Left lung (tissue), 10 donors: ENCODE measurements around the gene AIDA. TPM values are rescaled to one million over a fixed set of nuclear protein-coding genes. Genes with fewer than 3 reads are reported as not detected.

Source experiments
- ATAC-seq: fragments of 200-7000 bp; cut with Tn5 transposase; one replicate; pipeline ENCODE4 v1.9.1; 2020; ENCODE audit warnings: moderate library complexity
- DNase-seq, 4 donors: peaks; one replicate each; pipeline ENCODE4 v3.0.0-alpha.2; 2013 to 2020
- H3K27ac ChIP-seq, 2 donors: fragments of 200-600 bp; sonication (generic) in 1 of 2; one replicate each; pipeline versions ENCODE4 v1.5.0 to v1.8.0; 2020 to 2021
- H3K27me3 ChIP-seq, 2 donors: fragments of 200-600 bp; sonication (generic) in 1 of 2; one replicate each; pipeline versions ENCODE4 v1.5.0 to v1.8.0; 2020 to 2021
- H3K36me3 ChIP-seq, 2 donors: fragments of 200-600 bp; sonication (generic) in 1 of 2; one replicate each; pipeline versions ENCODE4 v1.5.0 to v1.8.0; 2020 to 2021
- H3K4me1 ChIP-seq, 2 donors: fragments of 200-600 bp; one replicate each; pipeline ENCODE4 v1.8.0; 2021
- H3K4me3 ChIP-seq, 2 donors: fragments of 200-600 bp; sonication (generic) in 1 of 2; one replicate each; pipeline versions ENCODE4 v1.5.0 to v1.8.0; 2020 to 2021; ENCODE audit warnings: mild to moderate bottlenecking in 1 of 2
- H3K9me3 ChIP-seq, 2 donors: fragments of 200-600 bp; sonication (generic) in 1 of 2; one replicate each; pipeline versions ENCODE4 v1.5.0 to v1.8.0; 2020 to 2021
- intact Hi-C, 2 donors: fragments of 100-400 bp; cut with DNase I; formaldehyde crosslinking; loops; one replicate each; pipeline versions ENCODE4 v1.11.2 to v1.14.2; 2022
- polyA plus RNA-seq, 6 donors: library from polyadenylated mRNA; unstranded; fragments of 120-200 nt; gene quantifications; one replicate each; pipeline ENCODE4 v1.2.1, GENCODE V29; 2013; ENCODE audit not compliant: insufficient read length in 6 of 6
- total RNA-seq, 2 donors: library from RNA; stranded (reverse); fragmentation: NEBNext Ultra II Directional; extraction: Animal tissue kit (Norgen Biotek cat#: 25700); gene quantifications; one replicate each; pipeline ENCODE4 v1.2.1, GENCODE V29; 2021
- TF ChIP-seq, protein P1 (sequence below), 2 donors: fragments of 200-600 bp; sonication (generic) in 1 of 2; IDR thresholded peaks; one replicate each; pipeline versions ENCODE4 v1.5.0 to v1.8.0; 2021; ENCODE audit warnings: antibody characterized with exemption in 2 of 2
- donor health status: DM: no; HTN: yes; CAD: no.
- donor health status: DM: no; HTN: no; CAD: no.

AIDA gene
- total and polyA plus RNA-seq, 8 donors: 71.8 to 96.7 (median 88.3) TPM

DNA sequence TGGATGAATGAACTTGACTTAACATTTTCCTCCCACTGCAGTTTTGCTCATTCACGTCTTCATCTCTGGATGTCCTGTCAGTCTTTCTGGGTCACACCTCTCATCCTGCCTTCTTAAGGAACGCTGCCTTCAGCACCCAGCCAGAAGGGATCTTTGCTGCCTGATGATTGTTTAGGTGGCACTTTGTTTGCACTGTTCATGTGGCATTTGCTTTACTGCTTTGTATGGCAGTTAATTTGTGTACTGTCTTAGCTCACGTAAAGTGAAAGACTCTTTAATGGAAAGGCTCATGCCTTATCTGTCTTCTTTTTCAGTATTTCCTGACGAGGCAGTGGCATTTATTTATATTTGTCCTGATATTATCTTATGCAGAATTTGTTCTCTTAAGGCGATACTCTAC, 89.5 kb downstream of the AIDA start:
- Histone ChIP-seq H3K4me3 (no peak overlapping the region), H3K27me3 (no peaks in the 10 kb centered on the region), H3K4me1 (peaks cover 0 to 10% of the 10 kb centered on the region in 2 donors), H3K36me3 (peaks cover 7 to 42% of the 10 kb centered on the region in 2 donors), H3K9me3 (no peaks in the 10 kb centered on the region), H3K27ac (no peak overlapping the region)
- intact Hi-C loops: no loop called here
- ATAC-seq (no peak), DNase-seq (no peak)
- TF ChIP-seq, protein P1, sequence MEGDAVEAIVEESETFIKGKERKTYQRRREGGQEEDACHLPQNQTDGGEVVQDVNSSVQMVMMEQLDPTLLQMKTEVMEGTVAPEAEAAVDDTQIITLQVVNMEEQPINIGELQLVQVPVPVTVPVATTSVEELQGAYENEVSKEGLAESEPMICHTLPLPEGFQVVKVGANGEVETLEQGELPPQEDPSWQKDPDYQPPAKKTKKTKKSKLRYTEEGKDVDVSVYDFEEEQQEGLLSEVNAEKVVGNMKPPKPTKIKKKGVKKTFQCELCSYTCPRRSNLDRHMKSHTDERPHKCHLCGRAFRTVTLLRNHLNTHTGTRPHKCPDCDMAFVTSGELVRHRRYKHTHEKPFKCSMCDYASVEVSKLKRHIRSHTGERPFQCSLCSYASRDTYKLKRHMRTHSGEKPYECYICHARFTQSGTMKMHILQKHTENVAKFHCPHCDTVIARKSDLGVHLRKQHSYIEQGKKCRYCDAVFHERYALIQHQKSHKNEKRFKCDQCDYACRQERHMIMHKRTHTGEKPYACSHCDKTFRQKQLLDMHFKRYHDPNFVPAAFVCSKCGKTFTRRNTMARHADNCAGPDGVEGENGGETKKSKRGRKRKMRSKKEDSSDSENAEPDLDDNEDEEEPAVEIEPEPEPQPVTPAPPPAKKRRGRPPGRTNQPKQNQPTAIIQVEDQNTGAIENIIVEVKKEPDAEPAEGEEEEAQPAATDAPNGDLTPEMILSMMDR (IDR thresholded peaks at IDR 0.05): no peak

DNA sequence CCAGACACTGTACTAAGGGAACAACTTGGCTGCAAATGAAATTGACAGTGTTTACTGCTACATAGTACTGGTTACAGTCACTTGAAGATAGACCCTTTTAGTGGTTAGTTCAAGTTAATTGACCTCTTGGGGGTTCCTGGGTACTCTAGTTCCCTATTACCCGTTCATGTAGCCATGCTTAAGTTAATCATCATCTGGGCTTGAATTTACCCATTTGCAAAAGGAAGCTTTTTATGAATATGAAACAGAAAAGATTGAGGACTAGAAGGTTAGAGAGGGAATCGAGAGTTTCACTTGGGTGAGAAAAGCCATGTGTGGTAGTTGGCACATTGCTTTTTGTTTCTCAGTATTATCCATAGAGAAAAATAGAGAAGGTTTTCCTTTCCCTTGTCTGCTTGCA, 91.7 kb downstream of the AIDA start:
- Histone ChIP-seq H3K27ac (no peak overlapping the region), H3K36me3 (peaks cover 7 to 21% of the 10 kb centered on the region in 2 donors), H3K27me3 (no peaks in the 10 kb centered on the region), H3K9me3 (no peaks in the 10 kb centered on the region), H3K4me1 (peaks cover 0 to 14% of the 10 kb centered on the region in 2 donors), H3K4me3 (no peak overlapping the region)
- intact Hi-C loops: no loop called here
- no peak for ATAC-seq
- TF ChIP-seq, protein P1 (IDR thresholded peaks at IDR 0.05): no peak
- DNase-seq: no peak

DNA sequence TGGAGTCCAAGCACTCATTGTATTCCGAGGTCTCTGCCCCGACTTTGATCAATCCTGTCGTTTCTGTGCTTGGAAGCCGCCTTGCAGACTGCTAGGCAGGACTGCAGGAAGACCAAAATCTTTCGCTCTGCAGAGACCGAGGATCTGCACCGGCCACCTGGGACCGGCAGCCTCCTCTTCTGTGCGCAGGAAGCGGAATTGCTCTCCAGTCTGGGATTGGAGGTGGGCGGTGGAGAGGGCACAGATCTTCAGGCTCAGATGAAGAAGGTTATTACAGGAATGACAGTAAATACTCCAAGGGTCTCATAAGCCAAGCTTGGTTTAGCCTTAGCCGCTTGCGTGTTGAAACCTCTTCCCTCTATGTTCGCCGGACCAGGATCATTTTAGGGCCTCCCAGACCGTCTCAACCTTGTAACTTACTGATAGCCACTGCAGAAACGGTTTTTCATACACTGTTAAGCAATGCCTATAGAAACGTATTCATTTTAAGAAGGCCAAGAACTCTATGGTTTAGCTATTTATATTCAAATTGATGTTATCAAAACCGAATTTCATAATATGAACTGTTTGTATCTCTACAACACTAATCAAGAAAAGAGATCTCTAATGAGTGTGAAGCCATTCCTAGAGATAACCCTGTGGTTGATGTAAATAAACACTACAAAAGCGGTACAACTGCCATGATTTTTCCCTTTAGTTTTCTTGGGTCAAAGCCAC, 93.3 kb downstream of the AIDA start:
- peak overlapping the region; percentile 82 to 94 for H3K4me3 ChIP-seq
- TF ChIP-seq, protein P1 (IDR thresholded peaks at IDR 0.05): no peak
- H3K27ac ChIP-seq: no peak overlapping the region
- peaks cover 0 to 7% of the 10 kb centered on the region in 2 donors for H3K27me3 ChIP-seq
- intact Hi-C loops: no loop called here
- H3K4me1 ChIP-seq: peaks cover 0 to 14% of the 10 kb centered on the region in 2 donors
- H3K36me3 ChIP-seq: peaks cover 7% of the 10 kb centered on the region in 2 donors
- ATAC-seq (peak; percentile 33), DNase-seq (peak in 3 of 4 donors; percentile 27 to 81 (median 36))
- H3K9me3 ChIP-seq: no peaks in the 10 kb centered on the region

Other genes with a start within 250 kb of the AIDA start
- under 1 TPM in 1 of 2 donors, not detected in 1; 0.58 TPM for gene HHIPL2, start 164.4 kb downstream of the AIDA start, total RNA-seq
- gene HHIPL2, start 164.4 kb downstream of the AIDA start, polyA plus RNA-seq: 1 to 10 TPM in 2 of 6 donors, under 1 TPM in 4; 0.50 to 1.5 (median 0.70) TPM
- 1 to 10 TPM; 6.1 to 9.8 TPM for gene TAF1A, start 122.6 kb downstream of the AIDA start, total RNA-seq
- 10 to 100 TPM; 17.1 to 23.2 (median 19.9) TPM for gene TAF1A, start 122.6 kb downstream of the AIDA start, polyA plus RNA-seq
- 10 to 100 TPM; 62.0 to 62.3 TPM for gene MIA3, start 94.4 kb downstream of the AIDA start, total RNA-seq
- gene MIA3, start 94.4 kb downstream of the AIDA start, polyA plus RNA-seq: 10 to 100 TPM; 76.2 to 94.5 (median 86.5) TPM
- 10 to 100 TPM; 47.2 to 52.6 TPM for gene BROX, start 73 bp upstream of the AIDA start, total RNA-seq
- 10 to 100 TPM; 41.4 to 52.1 (median 46.3) TPM for gene BROX, start 73 bp upstream of the AIDA start, polyA plus RNA-seq
- not detected for gene FAM177B, start 24.7 kb upstream of the AIDA start, total RNA-seq
- gene FAM177B, start 24.7 kb upstream of the AIDA start, polyA plus RNA-seq: 1 to 10 TPM in 1 of 6 donors, under 1 TPM in 5; 0.28 to 1.2 (median 0.49) TPM
- gene DISP1, start 102.5 kb upstream of the AIDA start, total RNA-seq: 10 to 100 TPM; 17.2 to 23.9 TPM
- 10 to 100 TPM; 18.7 to 21.9 (median 20.5) TPM for gene DISP1, start 102.5 kb upstream of the AIDA start, polyA plus RNA-seq